Prostate gland (tissue), 2 donors: ENCODE results near the gene UBQLN2.

Experiments used
- POLR2A ChIP-seq: fragments of 450-650 bp; IDR thresholded peaks from one replicate; pipeline ENCODE4 v1.6.1; 2016; ENCODE audit warnings: antibody characterized with exemption, mild to moderate bottlenecking
- POLR2AphosphoS5 ChIP-seq: sonication (generic); formaldehyde crosslinking; IDR thresholded peaks from one replicate; pipeline ENCODE4 v1.6.1; 2017; ENCODE audit warnings: antibody characterized with exemption
- TF ChIP-seq, protein P1 (sequence below), 4 experiments: fragments of 200-600 bp in 2 of 4; fragments of 450-650 bp in 2 of 4; sonication (generic) in 2 of 4; IDR thresholded peaks; 1 replicate in 3 of 4; 2 replicates in 1 of 4; pipeline ENCODE4 v1.5.1; 2016 to 2019; ENCODE audit warnings: antibody characterized with exemption in 4 of 4, mild to moderate bottlenecking in 2 of 4, moderate library complexity in 2 of 4

DNA sequence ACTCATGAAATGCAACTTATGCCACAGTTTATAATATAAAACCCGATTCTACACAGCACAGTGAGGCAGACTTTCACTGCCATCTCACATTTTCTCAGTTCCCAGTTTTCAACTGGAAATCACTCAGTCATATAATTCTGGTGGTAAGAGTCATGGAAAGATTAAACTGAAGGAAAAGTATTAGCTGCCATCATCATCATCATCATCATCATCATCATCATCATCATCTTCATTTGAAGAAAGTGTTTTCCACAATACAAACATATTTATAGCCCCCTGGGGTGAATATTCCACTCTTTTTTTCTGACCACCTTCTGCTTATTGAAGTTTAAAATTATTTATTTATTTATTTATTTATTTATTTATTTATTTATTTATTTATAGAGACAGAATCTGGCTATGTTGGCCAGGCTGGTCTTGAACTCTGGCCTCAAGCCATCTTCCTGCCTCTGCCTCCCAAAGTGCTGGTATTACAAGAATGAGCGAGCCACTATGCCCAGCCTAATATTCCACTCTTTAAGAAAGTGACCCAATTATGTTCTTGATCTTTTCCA, 6.0 kb upstream of the UBQLN2 start:
- TF ChIP-seq, protein P1, sequence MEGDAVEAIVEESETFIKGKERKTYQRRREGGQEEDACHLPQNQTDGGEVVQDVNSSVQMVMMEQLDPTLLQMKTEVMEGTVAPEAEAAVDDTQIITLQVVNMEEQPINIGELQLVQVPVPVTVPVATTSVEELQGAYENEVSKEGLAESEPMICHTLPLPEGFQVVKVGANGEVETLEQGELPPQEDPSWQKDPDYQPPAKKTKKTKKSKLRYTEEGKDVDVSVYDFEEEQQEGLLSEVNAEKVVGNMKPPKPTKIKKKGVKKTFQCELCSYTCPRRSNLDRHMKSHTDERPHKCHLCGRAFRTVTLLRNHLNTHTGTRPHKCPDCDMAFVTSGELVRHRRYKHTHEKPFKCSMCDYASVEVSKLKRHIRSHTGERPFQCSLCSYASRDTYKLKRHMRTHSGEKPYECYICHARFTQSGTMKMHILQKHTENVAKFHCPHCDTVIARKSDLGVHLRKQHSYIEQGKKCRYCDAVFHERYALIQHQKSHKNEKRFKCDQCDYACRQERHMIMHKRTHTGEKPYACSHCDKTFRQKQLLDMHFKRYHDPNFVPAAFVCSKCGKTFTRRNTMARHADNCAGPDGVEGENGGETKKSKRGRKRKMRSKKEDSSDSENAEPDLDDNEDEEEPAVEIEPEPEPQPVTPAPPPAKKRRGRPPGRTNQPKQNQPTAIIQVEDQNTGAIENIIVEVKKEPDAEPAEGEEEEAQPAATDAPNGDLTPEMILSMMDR (IDR thresholded peaks at IDR 0.05), result no peak
- TF ChIP-seq POLR2A (no peak), POLR2AphosphoS5 (no peak)
